Endothelial cell of umbilical vein (primary cell): ENCODE measurements around the gene SLC5A12.

Experiments used
- POLR2A ChIP-seq: IDR thresholded peaks from 2 replicates; pipeline ENCODE4 v1.6.1; 2012; ENCODE audit warnings: low read depth, mild to moderate bottlenecking, control low read depth, low read length
- POLR2AphosphoS5 ChIP-seq: IDR thresholded peaks from 2 replicates; pipeline ENCODE4 v1.6.1; 2012; ENCODE audit warnings: low read depth, mild to moderate bottlenecking, control low read depth, low read length, moderate library complexity; ENCODE audit not compliant: insufficient read depth
- TF ChIP-seq, protein P1 (sequence below), 2 donors: IDR thresholded peaks; 1 replicate in 1 of 2; 2 replicates in 1 of 2; pipeline ENCODE4 v1.5.1; 2011; ENCODE audit warnings: low read length in 2 of 2, mild to moderate bottlenecking in 2 of 2, moderate library complexity in 2 of 2, control low read depth in 1 of 2, inconsistent platforms in 1 of 2, low read depth in 1 of 2; ENCODE audit not compliant: insufficient read depth in 1 of 2; ENCODE audit errors: extremely low read depth in 1 of 2
- TF ChIP-seq, protein P2 (sequence below): IDR thresholded peaks from 2 replicates; pipeline ENCODE4 v1.6.1; 2011; ENCODE audit not compliant: insufficient read depth, insufficient read length

- no peak for TF ChIP-seq POLR2A
- TF ChIP-seq, protein P1, sequence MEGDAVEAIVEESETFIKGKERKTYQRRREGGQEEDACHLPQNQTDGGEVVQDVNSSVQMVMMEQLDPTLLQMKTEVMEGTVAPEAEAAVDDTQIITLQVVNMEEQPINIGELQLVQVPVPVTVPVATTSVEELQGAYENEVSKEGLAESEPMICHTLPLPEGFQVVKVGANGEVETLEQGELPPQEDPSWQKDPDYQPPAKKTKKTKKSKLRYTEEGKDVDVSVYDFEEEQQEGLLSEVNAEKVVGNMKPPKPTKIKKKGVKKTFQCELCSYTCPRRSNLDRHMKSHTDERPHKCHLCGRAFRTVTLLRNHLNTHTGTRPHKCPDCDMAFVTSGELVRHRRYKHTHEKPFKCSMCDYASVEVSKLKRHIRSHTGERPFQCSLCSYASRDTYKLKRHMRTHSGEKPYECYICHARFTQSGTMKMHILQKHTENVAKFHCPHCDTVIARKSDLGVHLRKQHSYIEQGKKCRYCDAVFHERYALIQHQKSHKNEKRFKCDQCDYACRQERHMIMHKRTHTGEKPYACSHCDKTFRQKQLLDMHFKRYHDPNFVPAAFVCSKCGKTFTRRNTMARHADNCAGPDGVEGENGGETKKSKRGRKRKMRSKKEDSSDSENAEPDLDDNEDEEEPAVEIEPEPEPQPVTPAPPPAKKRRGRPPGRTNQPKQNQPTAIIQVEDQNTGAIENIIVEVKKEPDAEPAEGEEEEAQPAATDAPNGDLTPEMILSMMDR (IDR thresholded peaks at IDR 0.05; ENCODE audit: extremely low read depth in 1 of 2, insufficient read depth in 1 of 2, low read depth in 1 of 2, low read length in 2 of 2) = no peak
- TF ChIP-seq, protein P2, sequence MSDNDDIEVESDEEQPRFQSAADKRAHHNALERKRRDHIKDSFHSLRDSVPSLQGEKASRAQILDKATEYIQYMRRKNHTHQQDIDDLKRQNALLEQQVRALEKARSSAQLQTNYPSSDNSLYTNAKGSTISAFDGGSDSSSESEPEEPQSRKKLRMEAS = no peak
- no peak for TF ChIP-seq POLR2AphosphoS5
Observed at GRCh38 chr11:26626346-26626745, 95.5 kb downstream of the SLC5A12 start.
